H1 (cell line): ENCODE measurements around the gene CYREN. TPM values are rescaled to one million over a fixed set of nuclear protein-coding genes. Genes with fewer than 3 reads are reported as not detected.

Experiments
- CTCF ChIA-PET: fragments of 300-600 bp; sonication (Branson Sonifier 250); formaldehyde crosslinking; loops from one replicate; lab custom pipeline; 2021; ENCODE audit not compliant: partially characterized antibody; lab: Charles Lee
- POLR2A ChIA-PET: fragments of 300-600 bp; sonication (Branson Sonifier 250); formaldehyde crosslinking; loops from one replicate; lab custom pipeline; 2021; ENCODE audit warnings: inconsistent platforms; ENCODE audit not compliant: partially characterized antibody; lab: Charles Lee
- DNase-seq, 2 experiments: peaks; one replicate each; pipeline versions ENCODE4 v3.0.0 to v3.0.0-alpha.2; 2010 to 2022; ENCODE audit warnings: low spot score in 2 of 2, low read depth in 1 of 2, mixed read lengths in 1 of 2
- FAIRE-seq: peaks from 2 replicates; lab custom pipeline; 2011; peaks lifted over from hg19 to GRCh38; lab: Jason Lieb, UNC
- H2AFZ ChIP-seq: 2 replicates; pipeline ENCODE4 v1.8.1; 2012; ENCODE audit warnings: low read length, inconsistent platforms
- H2AK5ac ChIP-seq: 2 replicates; pipeline ENCODE4 v1.6.1; 2013; ENCODE audit warnings: low read depth, low read length
- H2BK120ac ChIP-seq: replicated peaks from 2 replicates; pipeline ENCODE3; 2013; ENCODE audit warnings: low read depth, low read length, inconsistent platforms
- H2BK12ac ChIP-seq: 2 replicates; pipeline ENCODE4 v1.6.1; 2013; ENCODE audit warnings: low read depth, low read length
- H2BK15ac ChIP-seq: 2 replicates; pipeline ENCODE4 v1.6.1; 2013; ENCODE audit warnings: low read length
- H2BK20ac ChIP-seq: 2 replicates; pipeline ENCODE4 v1.6.1; 2013; ENCODE audit warnings: low read length
- H2BK5ac ChIP-seq: 2 replicates; pipeline ENCODE4 v1.6.1; 2013; ENCODE audit warnings: low read depth, low read length
- H3K14ac ChIP-seq: 2 replicates; pipeline ENCODE4 v1.6.1; 2013; ENCODE audit warnings: inconsistent platforms; ENCODE audit not compliant: insufficient read length
- H3K18ac ChIP-seq: 2 replicates; pipeline ENCODE4 v1.6.1; 2013; ENCODE audit warnings: low read length; ENCODE audit errors: extremely low read depth
- H3K23ac ChIP-seq: 2 replicates; pipeline ENCODE4 v1.6.1; 2013; ENCODE audit warnings: inconsistent platforms; ENCODE audit not compliant: insufficient read length
- H3K23me2 ChIP-seq: 2 replicates; pipeline ENCODE4 v1.6.1; 2013; ENCODE audit warnings: low read depth, low read length
- H3K27ac ChIP-seq: 2 replicates; pipeline ENCODE4 v1.6.1; 2011; ENCODE audit warnings: low read depth, low read length, inconsistent platforms
- H3K27me3 ChIP-seq, 4 experiments: replicated peaks in 1 of 4; 1 replicate in 1 of 4; 2 replicates in 3 of 4; pipeline versions ENCODE4 v1.6.1 to v1.8.1; 2011 to 2013; ENCODE audit warnings: low read length in 3 of 4, mild to moderate bottlenecking in 3 of 4, inconsistent platforms in 2 of 4, mixed read lengths in 2 of 4, moderate library complexity in 1 of 4; ENCODE audit not compliant: control insufficient read depth in 3 of 4, insufficient read depth in 3 of 4; ENCODE audit errors: extremely low read depth in 1 of 4
- H3K36me3 ChIP-seq, 4 experiments: 2 replicates each; pipeline versions ENCODE4 v1.6.1 to v1.8.1; 2011 to 2013; ENCODE audit warnings: mild to moderate bottlenecking in 4 of 4, low read length in 3 of 4, moderate library complexity in 2 of 4, control low read depth in 1 of 4, inconsistent platforms in 1 of 4; ENCODE audit not compliant: insufficient read depth in 4 of 4, control insufficient read depth in 2 of 4
- H3K4ac ChIP-seq: replicated peaks from 2 replicates; pipeline ENCODE3; 2013; ENCODE audit warnings: low read length, low read depth, mixed read lengths, inconsistent platforms; ENCODE audit not compliant: insufficient read length
- H3K4me1 ChIP-seq, 4 experiments: replicated peaks in 1 of 4; 1 replicate in 1 of 4; 2 replicates in 3 of 4; pipeline versions ENCODE4 v1.6.1 to v1.8.1; 2011 to 2013; ENCODE audit warnings: low read length in 3 of 4, inconsistent platforms in 2 of 4, mixed read lengths in 1 of 4; ENCODE audit not compliant: insufficient read depth in 4 of 4, control insufficient read depth in 3 of 4
- H3K4me2 ChIP-seq, 2 experiments: 2 replicates each; pipeline versions ENCODE4 v1.6.1 to v1.8.1; 2011 to 2013; ENCODE audit warnings: low read depth in 2 of 2, low read length in 2 of 2, control low read depth in 1 of 2, inconsistent platforms in 1 of 2, mild to moderate bottlenecking in 1 of 2; ENCODE audit not compliant: insufficient read depth in 1 of 2
- H3K4me3 ChIP-seq, 4 experiments: fragments of 200-600, 300-600 bp in 1 of 4; sonication (generic), shearing (Covaris generic), sonication (Bioruptor Twin) in 1 of 4; 2 replicates each; pipeline versions ENCODE4 v1.5.1 to v1.8.1; 2011 to 2016; ENCODE audit warnings: low read length in 4 of 4, low read depth in 3 of 4, control low read depth in 2 of 4, inconsistent platforms in 2 of 4, mild to moderate bottlenecking in 2 of 4, mixed read lengths in 1 of 4, moderate library complexity in 1 of 4; ENCODE audit not compliant: insufficient read depth in 2 of 4; ENCODE audit errors: extremely low read depth in 1 of 4
- H3K56ac ChIP-seq: replicated peaks from 2 replicates; pipeline ENCODE3; 2013; ENCODE audit warnings: low read depth, mild to moderate bottlenecking, mixed read lengths, low read length, inconsistent platforms; ENCODE audit not compliant: insufficient read length
- H3K79me1 ChIP-seq: 2 replicates; pipeline ENCODE4 v1.6.1; 2013; ENCODE audit warnings: low read depth, low read length, control low read depth
- H3K79me2 ChIP-seq, 2 experiments: 2 replicates each; pipeline versions ENCODE4 v1.6.1 to v1.8.1; 2012 to 2013; ENCODE audit warnings: low read length in 2 of 2, mild to moderate bottlenecking in 2 of 2, inconsistent platforms in 1 of 2; ENCODE audit not compliant: insufficient read depth in 2 of 2, control insufficient read depth in 1 of 2
- H3K9ac ChIP-seq, 4 experiments: replicated peaks in 1 of 4; 1 replicate in 1 of 4; 2 replicates in 3 of 4; pipeline versions ENCODE4 v1.6.1 to v1.8.1; 2011 to 2013; ENCODE audit warnings: low read depth in 3 of 4, low read length in 3 of 4, control low read depth in 2 of 4, mild to moderate bottlenecking in 2 of 4, moderate library complexity in 2 of 4, inconsistent platforms in 1 of 4; ENCODE audit errors: extremely low read depth in 1 of 4
- H3K9me3 ChIP-seq, 2 experiments: 2 replicates each; pipeline versions ENCODE4 v1.6.1 to v1.8.1; 2012 to 2013; ENCODE audit warnings: mild to moderate bottlenecking in 2 of 2, moderate library complexity in 2 of 2, control low read depth in 1 of 2, inconsistent platforms in 1 of 2, low read depth in 1 of 2, low read length in 1 of 2, mixed read lengths in 1 of 2; ENCODE audit not compliant: insufficient read depth in 2 of 2
- H4K20me1 ChIP-seq, 2 experiments: replicated peaks in 1 of 2; 2 replicates each; pipeline versions ENCODE3 to v1.8.1; 2011 to 2013; ENCODE audit warnings: inconsistent platforms in 2 of 2, low read length in 2 of 2, mild to moderate bottlenecking in 1 of 2; ENCODE audit not compliant: insufficient read depth in 2 of 2, control insufficient read depth in 1 of 2
- H4K5ac ChIP-seq: 2 replicates; pipeline ENCODE4 v1.6.1; 2013; ENCODE audit warnings: low read length, low read depth, mixed read lengths, inconsistent platforms; ENCODE audit not compliant: insufficient read length
- H4K8ac ChIP-seq: 2 replicates; pipeline ENCODE4 v1.8.0; 2013; ENCODE audit warnings: mild to moderate bottlenecking, moderate library complexity, low read length, inconsistent platforms; ENCODE audit not compliant: insufficient read depth; ENCODE audit errors: extremely low read depth
- H4K91ac ChIP-seq: replicated peaks from 2 replicates; pipeline ENCODE3; 2013; ENCODE audit warnings: low read length, mixed read lengths, inconsistent platforms; ENCODE audit not compliant: insufficient read length
- RBBP5 ChIP-seq: IDR thresholded peaks from 2 replicates; pipeline ENCODE4 v1.7.1; 2012; ENCODE audit warnings: low read depth, mild to moderate bottlenecking, inconsistent platforms, low read length, moderate library complexity, borderline replicate concordance
- RFX5 ChIP-seq: IDR thresholded peaks from 2 replicates; pipeline ENCODE4 v1.6.1; 2011; ENCODE audit warnings: low read depth, low read length, improper control_type of control experiment, borderline replicate concordance
- SIN3A ChIP-seq, 2 experiments: IDR thresholded peaks in 1 of 2; conservative IDR thresholded peaks in 1 of 2; 2 replicates each; pipeline ENCODE4 v1.6.1; 2011 to 2012; ENCODE audit warnings: low read length in 2 of 2, improper control_type of control experiment in 1 of 2, low read depth in 1 of 2, mild to moderate bottlenecking in 1 of 2
- SP4 ChIP-seq: IDR thresholded peaks from 2 replicates; pipeline ENCODE4 v1.6.1; 2012; ENCODE audit warnings: low read length, inconsistent platforms
- WGBS, 2 experiments: shearing (Covaris generic) in 1 of 2; methylation state at CpG; one replicate each; pipeline versions ENCODE4 v1.1.6 to v1.1.7; 2013 to 2015; ENCODE audit warnings: low lambda C conversion rate in 2 of 2, mixed read lengths in 2 of 2, inconsistent platforms in 1 of 2, low coverage in 1 of 2, missing lambda C conversion rate in 1 of 2; ENCODE audit not compliant: insufficient replicate concordance in 2 of 2, insufficient coverage in 1 of 2, insufficient read length in 1 of 2; ENCODE audit errors: extremely low coverage in 1 of 2, missing lambda C conversion rate in 1 of 2; 5-methylcytosine and 5-hydroxymethylcytosine counted together
- polyA plus RNA-seq, 7 experiments: library from polyadenylated mRNA; depleted of rRNA in 3 of 7; stranded (reverse) in 5 of 7; unstranded in 2 of 7; fragments of >200 nt in 5 of 7; fragments of 200-250 nt in 2 of 7; gene quantifications; 1 replicate in 5 of 7; 2 replicates in 1 of 7; 4 replicates in 1 of 7; pipeline versions ENCODE4 v1.2.1 to v1.2.3, GENCODE V29; 2011 to 2013; ENCODE audit warnings: missing spikeins in 2 of 7, mixed read lengths in 2 of 7
- total RNA-seq: library from RNA; stranded (reverse); fragmentation: NEBNext Ultra II Directional; extraction: Animal tissue kit (Norgen Biotek cat#: 25700); gene quantifications from 2 replicates; pipeline ENCODE4 v1.2.1, GENCODE V29; 2021

CYREN gene
- total and polyA plus RNA-seq, 2 of the 8 experiments (the other 6 are each of a cell fraction or from before 2014, with no cell fraction given), result 25.1 to 46.2 TPM

DNA sequence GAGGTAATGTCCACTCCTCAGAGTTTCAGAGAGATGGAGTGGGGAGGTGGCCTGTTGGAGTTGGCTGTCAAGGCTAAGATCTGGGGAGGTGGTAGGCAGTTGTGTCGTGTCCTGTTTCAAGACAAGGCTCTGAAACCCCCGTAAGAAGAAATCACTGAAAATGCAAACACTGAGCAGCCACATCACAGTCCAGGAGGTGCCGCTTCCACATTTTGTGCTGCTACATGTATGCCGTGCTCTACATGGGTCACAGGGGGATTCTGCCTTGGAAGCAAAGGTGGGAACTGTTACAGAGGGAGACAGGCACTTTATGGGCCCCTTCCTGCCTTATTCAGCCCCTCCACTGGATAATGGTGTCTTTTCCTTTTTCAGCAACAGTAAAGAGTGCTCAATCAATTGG lies 28.9 kb upstream of the CYREN start:
- Histone ChIP-seq H3K9ac (no peak overlapping the region; a peak in 1 of 7 replicates), H3K27ac (no peak overlapping the region), H2AFZ (no peak overlapping the region), H3K27me3 (no peaks in the 10 kb centered on the region), H3K4me2 (no peak overlapping the region; a peak in 1 of 4 replicates), H3K18ac (no peak overlapping the region), H3K9me3 (no peaks in the 10 kb centered on the region), H4K8ac (no peak overlapping the region), H3K56ac (no peak overlapping the region), H4K5ac (no peak overlapping the region), H3K79me1 (no peaks in the 10 kb centered on the region; the same call in 1 of the 2 replicates), H2BK120ac (no peak overlapping the region), H3K4ac (no peak overlapping the region), H3K4me3 (no peak overlapping the region), H3K14ac (no peak overlapping the region), H2BK20ac (no peak overlapping the region), H3K23ac (no peak overlapping the region), H4K20me1 (peaks cover 0 to 3% of the 10 kb centered on the region in 2 experiments), H3K79me2 (no peaks in the 10 kb centered on the region), H3K23me2 (no peaks in the 10 kb centered on the region), H3K4me1 (peaks cover 0 to 6% (median 2%) of the 10 kb centered on the region in 4 experiments; a peak in 3 of 7 replicates), H4K91ac (no peak overlapping the region), H2AK5ac (no peak overlapping the region; the same call in 1 of the 2 replicates), H2BK5ac (no peak overlapping the region), H2BK12ac (no peak overlapping the region), H3K36me3 (0 out of 8 replicates have a peak, but pooled peaks cover 0 to 6% (median 0%) of the 10 kb centered on the region in 4 experiments), H2BK15ac (no peak overlapping the region)
- FAIRE-seq, result no peak
- CTCF ChIA-PET, result interaction anchor here (0.9 to 1.4 kb wide), 3 partner anchors 8 to 38 kb away, joined by 3 read pairs; no protein-coding TSS in a partner anchor
- TF ChIP-seq RFX5 (no peak), SP4 (no peak), SIN3A (conservative IDR thresholded peaks at IDR 0.05 in 1 of 2, IDR thresholded peaks at IDR 0.05 in 1 of 2; ENCODE audit: low read depth in 1 of 2, low read length in 2 of 2) (no peak), RBBP5 (no peak)
- no peak for DNase-seq
- WGBS, 2 experiments, result 97% methylated on average over 4 of the region's 4 CpGs; no CpG with 5 or more reads in 1 of the 2 experiments
- POLR2A ChIA-PET, result no interaction called here
